Epithelial cell of esophagus (primary cell): ENCODE measurements around the gene PTOV1.
A peak's percentile ranks its signal among the peaks of the same experiment; 100 is the strongest.

Experiments
- DNase-seq: peaks from one replicate; pipeline ENCODE4 v3.0.0; 2010; ENCODE audit warnings: low read depth
- H3K4me3 ChIP-seq: 2 replicates; pipeline ENCODE4 v1.5.1; 2011; ENCODE audit warnings: mild to moderate bottlenecking, low read length, control low read depth
- TF ChIP-seq, protein P1 (sequence below): IDR thresholded peaks from 2 replicates; pipeline ENCODE4 v1.5.1; 2011; ENCODE audit warnings: low read depth, mild to moderate bottlenecking, low read length, control low read depth, inconsistent platforms; ENCODE audit not compliant: insufficient read depth; ENCODE audit errors: missing control alignments

PTOV1 gene

DNA sequence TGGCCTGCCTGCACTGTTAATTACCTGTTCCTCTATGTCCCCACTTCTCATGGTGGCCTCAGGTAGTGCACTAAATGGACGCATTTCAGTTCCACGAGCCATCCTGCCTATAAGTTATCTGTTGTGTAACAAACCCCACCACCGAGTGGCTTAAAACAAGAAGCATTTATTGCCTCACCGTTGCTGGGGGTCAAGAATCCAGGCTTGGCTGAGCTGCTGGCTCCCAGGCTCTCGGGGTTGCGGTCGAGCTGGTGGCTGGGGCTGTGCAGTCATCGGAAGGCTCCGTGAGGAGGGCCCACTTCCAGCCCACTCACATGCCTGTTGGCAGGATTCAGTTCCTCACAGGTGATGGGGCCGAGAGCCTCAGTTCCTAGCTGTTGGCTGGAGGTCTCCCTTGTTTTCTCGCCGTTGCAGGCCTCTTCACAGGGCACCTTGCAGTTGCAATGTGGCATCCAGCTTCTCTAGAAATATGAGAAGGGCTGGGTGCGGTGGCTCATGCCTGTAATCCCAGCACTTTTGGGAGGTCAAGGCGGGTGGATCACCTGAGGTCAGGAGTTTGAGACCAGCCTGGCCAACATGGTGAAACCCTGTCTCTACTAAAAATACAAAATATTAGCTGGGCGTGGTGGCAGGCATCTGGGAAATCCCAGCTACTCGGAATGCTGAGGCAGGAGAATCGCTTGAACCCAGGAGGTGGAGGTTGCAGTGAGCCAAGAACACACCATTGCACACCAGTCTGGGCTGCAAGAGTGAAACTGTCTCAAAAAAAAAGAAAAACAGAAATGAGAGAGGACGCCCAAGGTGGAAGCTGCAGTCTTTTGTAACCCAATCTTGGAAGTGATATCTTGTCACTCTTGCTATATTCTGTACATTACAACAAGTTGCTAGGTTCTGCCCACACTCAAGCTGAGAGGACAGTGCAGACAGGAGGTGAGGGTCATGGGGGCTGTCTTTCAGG, 6.5 kb upstream of the PTOV1 start:
- no peak overlapping the region for H3K4me3 ChIP-seq
- TF ChIP-seq, protein P1, sequence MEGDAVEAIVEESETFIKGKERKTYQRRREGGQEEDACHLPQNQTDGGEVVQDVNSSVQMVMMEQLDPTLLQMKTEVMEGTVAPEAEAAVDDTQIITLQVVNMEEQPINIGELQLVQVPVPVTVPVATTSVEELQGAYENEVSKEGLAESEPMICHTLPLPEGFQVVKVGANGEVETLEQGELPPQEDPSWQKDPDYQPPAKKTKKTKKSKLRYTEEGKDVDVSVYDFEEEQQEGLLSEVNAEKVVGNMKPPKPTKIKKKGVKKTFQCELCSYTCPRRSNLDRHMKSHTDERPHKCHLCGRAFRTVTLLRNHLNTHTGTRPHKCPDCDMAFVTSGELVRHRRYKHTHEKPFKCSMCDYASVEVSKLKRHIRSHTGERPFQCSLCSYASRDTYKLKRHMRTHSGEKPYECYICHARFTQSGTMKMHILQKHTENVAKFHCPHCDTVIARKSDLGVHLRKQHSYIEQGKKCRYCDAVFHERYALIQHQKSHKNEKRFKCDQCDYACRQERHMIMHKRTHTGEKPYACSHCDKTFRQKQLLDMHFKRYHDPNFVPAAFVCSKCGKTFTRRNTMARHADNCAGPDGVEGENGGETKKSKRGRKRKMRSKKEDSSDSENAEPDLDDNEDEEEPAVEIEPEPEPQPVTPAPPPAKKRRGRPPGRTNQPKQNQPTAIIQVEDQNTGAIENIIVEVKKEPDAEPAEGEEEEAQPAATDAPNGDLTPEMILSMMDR: no peak
- no peak for DNase-seq

DNA sequence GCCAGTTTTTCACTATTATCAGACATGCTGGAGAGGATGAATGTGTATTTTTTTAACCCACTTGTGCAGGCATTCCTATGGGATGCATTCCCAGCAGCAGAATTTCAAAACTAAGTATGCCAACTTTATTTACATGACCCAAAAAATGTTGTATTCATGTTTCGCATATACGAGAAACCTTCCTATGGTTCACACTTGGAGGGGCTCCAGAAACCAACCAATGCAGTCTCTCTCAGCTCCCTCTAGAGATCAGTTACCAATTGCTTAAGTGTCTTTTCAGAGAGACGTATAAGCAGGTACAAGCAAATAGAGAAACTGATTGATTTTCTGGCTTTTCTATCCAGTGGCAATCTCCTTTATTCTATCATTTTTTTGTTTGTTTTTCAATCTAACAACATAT, 5.5 kb upstream of the PTOV1 start:
- H3K4me3 ChIP-seq: no peak overlapping the region
- TF ChIP-seq, protein P1: no peak
- no peak for DNase-seq

DNA sequence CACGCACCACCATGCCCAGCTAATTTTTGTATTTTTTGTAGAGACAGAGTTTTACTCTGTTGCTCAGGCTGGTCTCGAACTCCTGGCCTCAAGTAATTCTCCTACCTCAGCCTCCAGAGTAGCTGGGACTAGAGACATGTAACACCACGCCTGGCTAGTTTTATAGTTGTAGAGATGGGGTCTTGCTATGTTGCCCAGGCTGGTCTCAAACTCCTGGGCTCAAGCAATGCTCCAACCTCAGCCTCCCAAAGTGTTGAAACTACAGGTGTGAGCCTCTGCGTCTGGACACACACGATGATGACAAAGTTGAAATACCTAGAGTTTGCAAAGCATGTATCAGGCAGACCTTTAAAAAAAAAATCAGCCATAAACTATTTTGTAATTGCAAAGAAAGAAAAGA, 4.6 kb upstream of the PTOV1 start:
- TF ChIP-seq, protein P1: no peak
- DNase-seq: no peak
- no peak overlapping the region for H3K4me3 ChIP-seq

DNA sequence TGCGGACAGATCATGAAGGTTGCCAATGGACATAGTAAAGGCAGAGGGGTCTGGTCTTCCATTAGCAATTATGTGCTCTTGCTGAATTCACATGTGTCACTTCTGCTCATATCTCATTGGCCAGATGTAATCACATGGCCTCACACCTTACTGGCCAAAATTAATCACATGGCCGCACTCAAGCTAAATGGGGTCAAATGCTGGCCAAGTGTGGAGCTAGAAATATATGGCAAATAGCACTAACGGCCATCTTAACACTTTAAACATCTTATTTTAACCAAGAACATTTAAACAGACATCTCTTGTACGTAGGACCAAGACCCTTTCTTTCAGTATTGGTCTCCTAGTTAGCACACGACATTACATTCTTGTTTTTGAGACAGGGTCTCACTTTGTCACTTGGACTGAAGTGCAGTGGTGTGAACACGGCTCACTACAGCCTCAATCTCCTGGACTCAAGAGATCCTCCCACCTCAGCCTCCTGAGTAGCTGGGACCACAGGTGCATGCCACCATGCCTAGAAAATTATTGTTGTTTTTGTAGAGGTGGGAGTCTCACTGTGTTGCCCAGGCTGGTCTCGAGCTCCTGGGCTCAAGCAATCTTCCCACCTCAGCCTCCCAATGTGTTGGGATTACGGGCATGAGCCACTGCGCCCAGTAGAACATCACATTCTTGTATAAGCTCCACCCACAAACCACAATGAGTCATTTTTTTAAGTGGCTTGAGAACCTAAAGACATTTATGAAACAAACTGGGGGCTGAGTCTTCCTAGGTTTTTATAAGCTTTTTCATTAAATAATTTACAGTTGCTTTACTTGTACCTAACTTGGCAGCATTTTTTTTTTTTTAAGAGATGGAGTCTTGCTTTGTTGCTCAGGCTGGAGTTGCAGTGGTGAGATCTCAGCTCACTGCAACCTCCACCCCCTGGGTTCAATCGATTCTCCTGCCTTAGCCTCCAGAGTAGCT, 2.9 kb upstream of the PTOV1 start:
- no peak overlapping the region for H3K4me3 ChIP-seq
- peak; percentile 88 for DNase-seq
- TF ChIP-seq, protein P1: no peak

DNA sequence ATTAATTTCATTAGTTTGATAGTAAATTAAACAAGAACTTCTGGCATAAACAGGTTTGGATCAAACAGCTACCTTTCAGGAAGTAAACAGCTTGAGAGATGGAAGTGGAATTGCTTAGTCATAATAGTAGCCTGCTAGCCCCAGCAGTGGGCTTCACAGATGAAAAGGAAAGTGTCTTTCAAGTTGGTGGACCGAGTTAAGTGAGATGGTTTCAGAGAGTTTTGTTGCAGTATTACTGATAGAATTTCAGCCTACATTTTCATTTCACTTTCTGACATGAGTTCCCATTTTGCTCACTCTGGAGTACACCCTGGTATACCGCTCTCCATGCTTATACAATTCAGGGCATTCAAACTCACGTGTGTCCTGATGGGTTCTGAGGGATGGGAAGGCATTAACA, 2.0 kb upstream of the PTOV1 start:
- H3K4me3 ChIP-seq: no peak overlapping the region
- no peak for DNase-seq
- TF ChIP-seq, protein P1: no peak

DNA sequence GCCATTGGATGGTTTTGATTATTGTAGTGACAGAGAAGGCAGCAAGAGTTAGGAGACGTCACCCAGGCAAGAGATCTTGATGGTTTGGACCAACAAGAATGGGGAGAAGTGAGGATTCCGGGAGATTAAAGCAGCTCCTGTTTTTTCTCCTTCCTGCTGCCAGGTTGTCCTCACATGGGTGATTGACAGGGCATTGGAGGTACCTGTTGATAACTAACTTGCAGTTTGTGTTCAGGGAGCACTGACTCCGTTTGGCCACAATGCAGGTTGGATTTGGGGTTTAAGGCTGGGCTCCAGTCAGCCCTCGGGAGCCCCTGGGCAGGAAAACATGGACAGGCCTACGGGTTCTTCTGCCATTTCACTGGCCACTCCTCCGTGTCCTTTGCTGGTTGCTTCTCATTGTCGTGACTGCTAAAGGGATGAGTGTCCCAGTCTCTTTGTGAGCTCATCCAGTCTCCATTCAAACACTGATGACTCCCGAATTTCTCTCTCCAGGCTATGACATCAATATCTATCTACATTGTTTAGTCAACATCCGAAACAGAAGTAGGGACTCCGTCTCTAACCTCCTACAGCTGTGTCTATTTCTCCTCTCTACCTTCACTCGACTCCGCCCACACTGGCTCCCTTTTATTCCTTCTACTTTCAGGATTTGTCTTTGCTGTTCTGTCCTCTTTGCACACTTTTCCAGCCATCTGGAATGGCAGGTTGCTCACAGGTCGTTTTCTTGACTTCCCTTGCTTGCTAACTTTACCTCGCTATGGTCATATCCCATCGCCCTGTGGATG, 1.3 kb upstream of the PTOV1 start:
- DNase-seq: no peak

More for the DNA sequence above, 1.3 kb upstream of the PTOV1 start:
- TF ChIP-seq, protein P1: no peak
- H3K4me3 ChIP-seq: peak overlapping the region; percentile 91
